HG02938 (cell line): ENCODE measurements around the gene SYNE4.
"Not testable (repeated sequence)": the region's sequence is repeated elsewhere in the genome, so short reads cannot be mapped to it uniquely, and the experiment has no call there.

Experiments
- ATAC-seq: cut with Tn5 transposase; IDR thresholded peaks from one replicate; pipeline ENCODE4 v1.9.1; 2021; ENCODE audit warnings: mild to moderate bottlenecking, moderate library complexity; ENCODE audit not compliant: unreplicated experiment

Gene SYNE4, protein sequence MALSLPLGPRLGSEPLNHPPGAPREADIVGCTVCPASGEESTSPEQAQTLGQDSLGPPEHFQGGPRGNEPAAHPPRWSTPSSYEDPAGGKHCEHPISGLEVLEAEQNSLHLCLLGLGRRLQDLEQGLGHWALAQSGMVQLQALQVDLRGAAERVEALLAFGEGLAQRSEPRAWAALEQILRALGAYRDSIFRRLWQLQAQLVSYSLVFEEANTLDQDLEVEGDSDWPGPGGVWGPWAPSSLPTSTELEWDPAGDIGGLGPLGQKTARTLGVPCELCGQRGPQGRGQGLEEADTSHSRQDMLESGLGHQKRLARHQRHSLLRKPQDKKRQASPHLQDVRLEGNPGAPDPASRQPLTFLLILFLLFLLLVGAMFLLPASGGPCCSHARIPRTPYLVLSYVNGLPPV

DNA sequence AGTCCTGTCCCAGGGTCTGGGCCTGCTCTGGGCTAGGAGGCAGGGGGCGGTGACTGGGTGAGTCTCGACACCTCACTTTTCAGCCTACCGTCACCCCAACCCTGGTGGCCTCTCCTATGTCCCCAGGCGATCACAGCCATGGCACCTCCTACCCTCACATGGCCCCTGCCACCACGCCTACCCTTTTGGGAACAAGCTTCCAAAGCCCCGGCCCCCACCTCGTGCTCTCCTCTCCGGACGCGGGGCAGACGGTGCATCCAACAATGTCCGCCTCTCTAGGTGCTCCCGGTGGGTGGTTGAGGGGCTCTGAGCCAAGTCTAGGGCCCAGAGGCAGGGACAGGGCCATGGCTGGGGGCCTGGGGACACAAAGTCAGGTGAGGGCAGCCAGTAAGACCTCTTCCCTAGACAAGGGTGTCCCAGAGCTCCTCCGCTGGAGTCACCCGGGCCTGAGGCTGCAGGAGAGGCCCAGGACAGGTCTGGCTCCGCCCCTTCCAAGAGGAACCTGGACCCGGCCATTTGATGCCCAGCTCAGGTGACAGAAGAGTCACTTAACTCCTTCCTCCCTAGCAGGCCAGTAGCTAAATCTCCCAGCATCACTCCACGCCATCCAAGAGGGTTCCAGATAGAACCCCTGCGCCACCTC lies at the start of gene SYNE4:
TSS of gene SYNE4 (minus strand) at position 478 of the 643 bp plus-strand sequence. CDS start at position 346, 132 bp downstream.
- ATAC-seq, result no peak

DNA sequence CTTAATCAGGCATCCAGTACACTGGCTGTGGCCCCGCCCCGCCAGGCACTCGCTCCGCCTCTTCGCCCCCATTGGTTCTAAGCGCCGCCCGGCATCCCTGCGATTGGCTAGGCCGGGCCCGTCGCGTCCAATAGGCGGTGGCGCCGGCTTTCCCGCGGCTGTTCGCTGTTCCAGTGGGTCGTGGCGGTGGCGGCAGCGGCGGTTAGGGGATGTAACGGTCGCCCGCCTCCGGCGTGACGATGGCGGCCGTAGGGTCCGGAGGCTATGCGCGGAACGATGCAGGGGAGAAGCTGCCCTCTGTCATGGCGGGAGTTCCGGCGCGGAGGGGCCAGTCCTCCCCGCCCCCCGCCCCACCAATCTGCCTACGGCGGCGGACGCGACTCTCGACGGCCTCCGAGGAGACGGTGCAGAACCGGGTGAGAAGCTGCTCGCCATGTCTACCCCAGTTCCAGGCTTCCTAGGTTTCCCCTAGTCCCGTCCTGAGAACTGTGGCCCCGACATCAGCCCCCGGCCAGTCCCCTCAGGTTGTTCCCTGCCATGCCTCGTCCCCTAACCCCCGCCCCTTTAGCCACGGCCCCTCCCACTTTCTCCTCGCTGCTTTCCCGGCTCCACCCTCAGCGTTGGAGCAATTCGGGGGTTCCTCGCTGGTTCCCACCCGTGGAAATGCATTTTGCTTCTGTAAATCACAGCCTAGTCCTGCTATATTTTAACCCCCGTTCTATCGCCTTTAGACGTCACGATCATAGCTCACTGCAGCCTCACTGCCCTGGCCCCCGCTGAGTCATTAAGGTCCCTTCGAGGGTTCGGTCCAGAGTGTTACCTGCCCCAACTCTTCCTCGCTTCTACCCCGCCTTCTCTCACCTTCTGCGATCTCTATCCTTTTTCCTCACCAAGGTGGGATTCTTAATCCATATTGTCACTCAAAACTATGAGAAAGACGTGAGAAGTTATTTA lies 46.4 kb upstream of the SYNE4 start, which contains the start of gene WDR62:
TSS of gene WDR62 (plus strand) at position 165 of the 954 bp plus-strand sequence. CDS start at position 240, 75 bp downstream.
- ATAC-seq, result peak; percentile 60

DNA sequence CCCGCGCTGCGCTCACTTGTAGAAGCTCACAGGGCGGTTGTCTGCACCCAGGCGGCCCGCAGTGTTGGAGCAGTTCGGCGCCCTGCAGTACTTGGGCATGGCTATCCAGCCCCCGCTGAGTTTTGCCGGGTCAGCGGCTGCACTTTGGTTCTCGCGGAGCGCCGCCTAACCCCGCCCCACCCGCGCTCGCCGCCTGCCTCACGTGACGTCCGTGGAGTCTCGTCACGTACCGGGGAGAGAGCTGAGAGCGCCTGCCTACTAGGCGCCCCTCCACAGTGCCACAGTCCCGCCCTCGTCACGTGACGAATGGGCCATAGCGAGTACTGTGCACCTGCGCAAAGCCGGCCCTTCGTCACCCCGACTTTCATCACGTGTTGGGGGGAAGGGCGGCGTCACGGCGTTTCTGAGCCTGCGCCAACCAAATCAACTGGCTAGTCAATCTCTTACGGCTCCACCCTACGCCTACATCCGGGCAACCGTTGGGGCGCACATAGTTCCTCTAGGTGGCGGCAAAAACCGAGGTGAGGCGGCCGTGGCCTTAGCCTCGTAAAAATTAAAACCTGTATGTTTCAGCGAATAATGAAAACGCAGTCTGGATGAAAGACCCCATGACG lies 45.6 kb upstream of the SYNE4 start, which contains the start of gene THAP8:
TSS of gene THAP8 (minus strand) at position 167 of the 614 bp plus-strand sequence. CDS start at position 99, 68 bp downstream.
- peak; percentile 78 for ATAC-seq

DNA sequence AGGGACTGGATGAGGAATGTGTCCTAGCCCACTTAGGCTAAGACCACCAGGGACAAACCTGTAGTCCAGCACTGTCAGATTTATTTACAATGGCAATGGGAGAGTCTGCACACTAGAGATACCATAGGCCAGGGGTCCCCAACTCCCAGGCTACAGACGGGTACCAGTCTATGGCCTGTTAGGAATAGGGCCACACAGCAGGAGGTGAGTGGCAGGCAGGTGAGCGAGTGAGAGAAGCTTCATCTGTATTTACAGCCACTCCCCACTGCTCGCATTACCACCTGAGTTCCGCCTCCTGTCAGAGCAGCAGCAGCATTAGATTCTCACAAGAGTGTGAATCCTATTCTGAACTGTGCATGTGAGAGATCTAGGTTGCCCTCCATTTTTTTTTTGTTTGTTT lies 43.0 kb upstream of the SYNE4 start:
- no peak for ATAC-seq

DNA sequence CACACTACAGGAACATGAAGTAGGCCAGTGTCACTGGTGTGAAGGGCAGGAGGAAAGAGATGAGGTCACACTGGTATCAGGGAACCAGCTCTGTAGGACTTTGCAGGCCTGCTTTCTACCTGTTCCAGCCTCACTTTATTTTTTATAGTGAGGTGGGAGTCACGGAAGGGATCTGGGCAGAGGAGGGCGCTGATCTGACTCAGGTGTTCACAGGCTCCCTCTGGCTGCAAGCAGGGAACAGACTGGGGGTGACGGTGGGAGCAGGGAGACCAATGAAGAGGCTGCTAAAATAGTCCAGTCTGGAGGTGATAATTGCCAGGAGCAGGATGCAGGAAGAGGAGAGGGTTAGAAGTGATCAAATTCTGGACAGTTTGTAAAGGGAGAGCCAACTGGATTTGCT lies 42.6 kb upstream of the SYNE4 start:
- ATAC-seq, result no peak

DNA sequence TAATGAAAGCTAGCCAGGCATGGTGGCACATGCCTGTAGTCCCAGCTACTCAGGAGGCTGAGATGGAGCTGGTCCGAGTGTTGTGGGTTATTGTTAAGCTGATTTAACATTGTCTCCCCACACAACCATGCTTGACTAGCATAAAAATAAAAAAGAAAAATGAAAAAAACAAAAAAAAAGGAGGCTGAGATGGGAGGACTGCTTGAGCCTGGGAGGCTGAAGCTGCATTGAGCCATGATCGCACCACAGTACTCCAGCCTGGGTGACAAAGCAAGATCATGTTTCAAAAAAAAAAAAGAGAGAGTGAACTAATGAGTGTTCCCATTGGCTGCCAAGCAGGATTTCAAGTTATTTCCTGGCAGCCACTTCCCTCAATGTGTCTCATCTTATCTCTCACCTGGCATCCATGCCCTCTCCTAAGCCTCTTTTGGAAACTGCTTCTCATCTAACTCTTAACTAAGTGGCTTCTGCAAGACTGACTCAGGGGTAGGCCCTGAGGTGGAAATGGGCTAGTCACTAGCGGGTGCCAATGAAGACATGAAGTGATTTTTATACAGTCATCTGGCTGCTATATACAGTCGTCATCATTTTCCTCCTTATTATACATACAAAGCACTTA lies 40.6 kb upstream of the SYNE4 start:
- ATAC-seq, result no peak

DNA sequence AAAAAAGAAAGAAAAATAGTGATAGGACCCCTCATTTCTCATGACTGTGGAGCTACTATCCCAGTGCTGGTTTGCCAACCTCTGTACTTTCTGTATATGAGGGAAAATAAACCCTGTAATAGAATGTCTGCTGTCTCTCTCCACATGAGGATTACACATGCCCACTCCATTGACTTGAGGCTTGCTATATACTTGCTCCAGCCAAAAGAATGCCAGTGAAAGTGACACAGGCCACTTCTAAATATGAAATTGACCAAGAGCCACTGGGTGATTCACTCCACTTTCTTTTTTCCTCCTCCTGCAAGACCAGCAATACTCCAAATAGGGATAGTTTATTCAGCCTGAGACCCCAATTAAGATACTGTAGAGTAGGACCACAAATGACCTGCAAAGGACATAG lies 39.2 kb upstream of the SYNE4 start:
- no peak for ATAC-seq

DNA sequence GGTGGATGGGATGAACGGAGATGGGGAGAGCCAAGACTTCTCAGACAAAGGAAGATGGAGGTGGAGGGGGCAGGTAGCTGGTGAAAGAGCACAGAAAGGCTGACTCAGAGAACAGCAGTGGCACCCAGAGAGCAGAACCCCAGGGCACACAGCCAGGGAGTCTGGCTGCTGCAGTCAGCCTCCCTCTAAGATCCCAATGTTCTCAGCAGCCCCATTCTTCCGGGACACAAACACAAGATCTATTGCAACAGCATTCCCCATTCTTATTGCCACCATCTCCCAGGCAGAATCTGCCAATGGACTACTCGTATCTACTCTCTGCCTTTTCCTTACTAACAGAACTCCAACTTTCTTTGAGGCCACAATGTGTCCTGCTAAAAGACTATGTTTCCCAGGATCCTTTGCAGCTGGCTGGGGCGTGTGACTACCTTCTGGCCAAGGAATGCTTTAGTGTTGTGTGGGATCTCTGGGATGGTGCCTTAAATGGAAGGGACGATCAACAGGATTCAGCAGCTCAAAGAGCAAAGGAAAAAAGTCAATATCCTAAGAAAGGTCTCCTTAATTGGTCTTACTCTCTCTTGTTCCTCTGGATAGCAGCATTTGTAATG lies 37.9 kb upstream of the SYNE4 start:
- ATAC-seq, result no peak

DNA sequence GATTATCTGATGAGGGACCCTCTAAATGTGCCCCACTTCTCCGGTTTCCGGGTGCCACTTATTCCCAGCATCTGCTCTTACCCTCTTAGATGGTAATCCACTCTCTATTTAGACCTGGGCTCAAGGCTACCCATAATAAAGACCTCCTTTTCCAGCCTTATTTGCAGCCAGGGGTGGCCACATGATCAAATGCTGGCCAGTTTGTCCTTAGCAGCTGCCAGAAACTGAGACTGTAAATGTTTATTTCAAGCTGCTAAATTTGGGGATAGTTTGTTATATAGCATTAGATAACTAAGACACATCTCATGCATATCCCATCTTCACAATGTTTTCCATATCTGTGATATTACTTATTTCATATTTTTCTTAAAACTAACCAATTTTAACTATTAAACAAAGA lies 35.3 kb upstream of the SYNE4 start:
- no peak for ATAC-seq

DNA sequence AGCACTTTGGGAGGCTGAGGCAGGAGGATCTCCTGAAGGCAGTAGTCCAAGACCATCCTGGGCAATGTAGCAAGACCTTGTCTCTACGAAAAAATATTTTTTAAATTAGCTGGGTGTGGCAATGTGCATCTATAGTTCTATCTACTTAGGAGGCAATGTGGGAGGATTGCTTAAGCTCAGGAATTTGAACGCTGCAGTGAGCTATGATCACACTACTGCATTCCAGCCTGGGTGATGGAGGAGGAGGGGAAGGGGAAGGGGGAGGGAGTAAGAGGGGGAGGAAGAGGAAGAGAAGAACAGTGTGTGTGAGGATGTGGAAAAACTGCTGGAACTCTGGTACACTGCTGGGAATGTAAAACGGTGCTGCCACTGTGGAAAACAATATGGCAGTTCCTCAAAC lies 33.2 kb upstream of the SYNE4 start:
- ATAC-seq, result no peak

DNA sequence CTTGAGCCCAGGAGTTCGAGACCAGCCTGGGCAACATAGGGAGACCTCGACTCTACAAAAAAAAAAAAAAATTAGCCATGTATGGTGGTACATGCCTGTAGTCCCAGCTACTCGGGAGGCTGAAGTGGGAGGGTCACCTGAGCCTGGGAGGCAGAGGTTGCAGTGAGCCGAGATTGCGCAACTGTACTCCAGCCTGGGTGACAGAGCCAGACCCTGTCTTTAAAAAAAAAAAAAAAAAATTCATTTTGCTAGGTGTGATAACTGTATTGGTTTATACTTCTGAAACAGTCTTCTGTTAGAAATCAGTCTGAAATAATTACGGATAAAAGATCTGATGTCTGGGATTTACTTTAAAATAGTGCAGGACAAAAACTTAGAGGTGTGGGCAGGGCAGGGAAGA lies 32.5 kb upstream of the SYNE4 start:
- ATAC-seq, result not testable (repeated sequence)

DNA sequence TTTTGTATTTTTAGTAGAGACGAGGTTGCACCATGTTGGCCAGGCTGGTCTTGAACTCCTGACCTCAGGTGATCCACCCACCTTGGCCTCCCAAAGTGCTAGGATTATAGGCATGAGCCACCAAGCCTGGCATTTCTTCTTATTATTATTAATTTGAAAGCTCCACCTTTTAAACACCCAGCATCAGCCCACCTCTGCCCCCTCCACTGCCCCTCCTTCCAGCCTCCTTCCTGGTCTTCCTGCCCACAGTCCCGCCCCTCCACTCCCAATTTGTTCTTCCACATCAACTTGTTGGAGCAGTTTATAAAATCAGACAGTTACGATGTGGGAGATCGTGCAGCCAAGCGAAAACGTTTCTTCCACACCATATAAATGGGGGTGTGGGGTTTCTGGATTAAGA lies 31.9 kb upstream of the SYNE4 start:
- no peak for ATAC-seq

DNA sequence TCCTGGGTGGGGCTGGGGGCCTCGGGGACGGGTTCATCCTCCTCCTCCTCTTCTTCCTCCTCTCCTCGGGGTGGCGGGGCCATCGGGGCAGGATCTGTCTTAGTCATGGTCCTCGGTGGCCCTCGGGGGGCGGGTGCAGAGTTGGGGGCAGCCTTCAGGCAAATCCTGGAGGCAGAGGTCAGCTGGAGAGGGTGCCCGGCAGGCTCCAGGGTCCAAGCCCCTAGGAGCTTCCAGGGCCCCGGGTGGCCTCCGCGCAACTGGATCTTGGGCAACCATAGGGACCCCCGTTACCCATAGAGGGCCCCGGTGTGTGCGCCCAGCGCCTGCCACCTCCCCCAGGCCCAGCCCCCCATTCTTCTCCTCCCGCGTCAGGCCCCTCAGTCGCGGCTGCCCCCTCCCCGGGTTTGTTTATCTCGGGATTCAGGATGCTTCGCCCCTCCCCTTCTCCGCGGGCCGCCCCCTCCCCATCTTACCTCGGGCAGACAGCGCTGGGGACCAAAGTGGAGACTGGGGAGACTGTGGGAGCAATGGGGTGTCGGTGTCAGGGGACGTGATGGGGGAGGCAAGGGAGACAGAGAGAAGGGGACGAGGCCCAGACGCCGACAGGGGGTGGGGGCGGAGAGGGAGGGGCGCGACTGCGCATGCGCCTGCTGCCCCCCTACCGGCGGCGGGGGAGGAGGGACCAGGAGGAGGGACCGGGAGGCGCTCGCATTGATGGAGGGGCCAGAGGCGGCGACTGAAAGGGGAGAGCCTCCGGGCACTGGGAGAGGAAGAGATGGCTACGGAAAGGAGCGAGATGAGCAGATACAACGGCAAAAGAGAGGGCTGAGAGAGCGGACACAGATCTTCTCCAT lies 23.9 kb upstream of the SYNE4 start, which contains the start of gene CLIP3:
TSS of gene CLIP3 (minus strand) at position 623 of the 854 bp plus-strand sequence. CDS start at position 107, 516 bp downstream.
- ATAC-seq, result no peak

DNA sequence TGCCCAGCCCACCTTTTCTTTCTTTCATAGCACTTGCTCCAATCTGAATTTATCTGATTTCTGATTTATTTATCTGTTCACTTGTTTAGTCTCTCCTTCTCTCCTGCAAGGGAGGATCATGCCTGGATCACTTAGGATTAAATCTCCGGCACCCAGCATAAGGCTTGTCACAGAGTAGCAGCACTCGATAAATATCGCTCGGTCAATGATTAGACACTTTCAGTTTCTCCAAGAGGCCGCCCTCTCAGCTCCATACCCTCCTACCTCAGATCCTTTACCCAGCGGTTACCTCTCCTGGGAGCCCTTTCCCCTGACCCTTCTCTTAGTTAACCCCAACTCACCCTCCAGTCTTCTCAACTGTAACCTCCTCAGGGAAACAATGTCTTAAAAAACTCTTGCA lies 22.7 kb upstream of the SYNE4 start:
- ATAC-seq, result no peak

DNA sequence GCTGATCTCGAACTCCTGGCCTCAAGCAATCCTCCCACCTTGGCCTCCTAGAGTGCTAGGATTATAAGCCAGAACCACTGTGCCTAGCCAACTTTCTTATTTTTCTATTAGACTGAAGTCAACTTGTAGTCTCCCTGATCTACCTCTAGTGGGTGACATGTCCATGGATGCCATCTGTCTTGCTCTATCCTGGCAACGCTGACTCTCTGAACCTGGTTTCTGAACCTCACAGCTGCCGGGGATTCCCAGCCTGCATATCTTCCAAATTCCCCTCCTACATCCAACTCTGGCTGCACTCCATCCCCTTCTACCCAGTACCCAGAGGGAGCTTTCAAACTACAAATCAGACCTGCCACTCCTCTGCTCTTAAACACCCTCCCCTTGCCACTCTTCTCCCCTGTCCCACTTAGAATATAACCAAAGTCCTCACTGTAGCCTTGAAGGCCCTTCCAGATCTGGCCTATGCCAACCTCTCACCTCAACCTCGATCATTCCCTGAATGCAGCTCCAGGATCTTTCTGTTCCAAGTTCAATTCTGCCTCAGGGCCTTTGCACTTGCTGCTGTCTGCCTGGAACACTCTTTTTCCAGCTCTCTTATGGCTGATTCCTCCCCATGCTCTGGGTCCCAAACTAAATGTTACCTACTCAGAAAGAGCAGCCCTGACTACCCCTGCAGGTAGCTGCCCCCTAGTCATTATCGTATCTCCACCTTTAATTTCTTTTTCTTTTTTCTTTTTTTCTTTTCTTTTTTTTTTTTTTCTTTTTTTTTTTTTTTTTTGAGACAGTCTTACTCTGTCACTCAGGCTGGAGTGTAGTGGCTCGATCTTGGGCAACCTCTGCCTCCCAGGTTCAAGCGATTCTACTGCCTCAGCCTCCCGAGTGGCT lies 21.9 kb upstream of the SYNE4 start:
- no peak for ATAC-seq

DNA sequence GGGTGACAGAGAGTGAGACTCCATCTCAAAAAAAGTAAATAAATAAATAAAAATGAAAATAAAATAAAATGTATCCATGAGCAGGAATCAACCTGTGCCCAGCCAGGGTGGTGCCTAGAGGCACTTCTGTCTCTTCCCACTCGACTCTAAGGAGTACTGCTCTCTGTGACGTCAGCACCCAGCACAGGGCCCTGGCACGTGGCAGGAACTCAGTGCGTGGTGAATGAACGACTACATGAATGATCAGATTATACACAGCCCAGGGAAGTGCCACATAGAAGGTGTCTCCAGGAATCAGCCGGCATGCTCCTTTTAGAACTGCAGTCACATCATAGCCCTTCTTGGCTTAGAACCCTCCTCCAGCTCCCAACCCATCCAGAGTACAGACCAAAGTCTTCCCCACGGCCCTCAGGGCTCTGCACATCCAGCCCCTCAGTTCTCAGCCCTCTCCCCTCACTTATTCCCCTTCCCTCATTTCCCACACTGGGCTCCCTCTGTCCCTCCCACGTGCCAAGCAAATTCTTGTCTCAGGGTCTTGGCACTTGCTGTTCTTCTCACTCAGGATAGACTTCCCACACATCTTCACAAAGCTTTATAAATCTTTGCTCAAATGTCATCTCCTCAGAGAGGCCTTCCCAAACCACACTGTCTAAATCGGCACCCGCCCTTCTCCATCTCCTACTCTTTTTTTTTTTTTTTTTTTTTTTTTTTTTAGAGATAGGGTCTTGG lies 19.9 kb upstream of the SYNE4 start:
- ATAC-seq, result no peak

DNA sequence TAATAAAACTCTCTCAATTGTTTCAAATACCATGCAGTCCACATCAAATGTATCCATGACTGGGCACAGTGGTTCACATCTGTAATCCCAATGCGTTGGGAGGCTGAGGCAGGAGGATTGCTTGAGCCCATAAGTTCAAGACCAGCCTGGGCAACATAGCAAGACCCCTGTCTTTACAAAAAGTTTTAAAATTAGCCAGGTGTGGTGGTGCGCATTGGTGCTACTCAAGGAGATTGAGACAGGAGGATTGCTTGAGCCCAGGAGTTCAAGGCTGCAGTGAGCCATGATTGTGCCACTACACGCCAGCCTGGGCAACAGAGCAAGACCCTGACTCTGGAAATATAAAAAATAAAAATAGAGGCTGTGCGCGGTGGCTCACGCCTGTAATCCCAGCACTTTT lies 19.1 kb upstream of the SYNE4 start:
- no peak for ATAC-seq
